Middle frontal gyrus (tissue), 1 donor: ENCODE results near the gene POLR3H.
A peak's percentile ranks its signal among the peaks of the same experiment; 100 is the strongest.
"Not testable (repeated sequence)": the region's sequence is repeated elsewhere in the genome, so short reads cannot be mapped to it uniquely, and the experiment has no call there.

Source experiments
- DNase-seq: peaks from one replicate; pipeline ENCODE4 v3.0.0-alpha.2; 2015; ENCODE audit warnings: low spot score; ENCODE audit errors: extremely low spot score

Gene POLR3H

GRCh38 chr22:41543854-41544670 is at the start of gene POLR3H:
Gene POLR3H (minus strand): TSS chr22:41544470. CDS start chr22:41544101, 369 bp downstream.
- DNase-seq: peak; percentile 93

- not testable (repeated sequence) for DNase-seq
Measured at GRCh38 chr22:41593336-41593960, 49.2 kb upstream of the POLR3H start.

- DNase-seq: peak; percentile 93
Measured at GRCh38 chr22:41589391-41590241, 45.3 kb upstream of the POLR3H start, which contains the start of gene PMM1. Gene PMM1 (minus strand): TSS chr22:41589840. CDS start chr22:41589805, 35 bp downstream.

GRCh38 chr22:41587347-41587723 is 43.1 kb upstream of the POLR3H start:
- no peak for DNase-seq

GRCh38 chr22:41585898-41586297 is 41.6 kb upstream of the POLR3H start:
- DNase-seq: no peak

- DNase-seq: no peak
Measured at GRCh38 chr22:41584881-41585280, 40.6 kb upstream of the POLR3H start.

- no peak for DNase-seq
Measured at GRCh38 chr22:41582694-41583093, 38.4 kb upstream of the POLR3H start.

- DNase-seq: no peak
Measured at GRCh38 chr22:41579997-41580355, 35.7 kb upstream of the POLR3H start.

- DNase-seq: no peak
Measured at GRCh38 chr22:41579297-41579996, 35.2 kb upstream of the POLR3H start.

- no peak for DNase-seq
Measured at GRCh38 chr22:41578818-41579217, 34.5 kb upstream of the POLR3H start.

GRCh38 chr22:41578114-41578513 is 33.8 kb upstream of the POLR3H start:
- DNase-seq: no peak

- no peak for DNase-seq
Measured at GRCh38 chr22:41576877-41577276, 32.6 kb upstream of the POLR3H start.

- DNase-seq: no peak
Measured at GRCh38 chr22:41575533-41575932, 31.3 kb upstream of the POLR3H start.

GRCh38 chr22:41574847-41575381 is 30.6 kb upstream of the POLR3H start:
- no peak for DNase-seq

GRCh38 chr22:41573677-41574076 is 29.4 kb upstream of the POLR3H start:
- DNase-seq: no peak

GRCh38 chr22:41572305-41572704 is 28.0 kb upstream of the POLR3H start:
- not testable (repeated sequence) for DNase-seq

GRCh38 chr22:41571786-41572185 is 27.5 kb upstream of the POLR3H start:
- no peak for DNase-seq

- no peak for DNase-seq
Measured at GRCh38 chr22:41570221-41570620, 26.0 kb upstream of the POLR3H start.

GRCh38 chr22:41568811-41569210 is 24.5 kb upstream of the POLR3H start:
- DNase-seq: no peak

- DNase-seq: no peak
Measured at GRCh38 chr22:41567512-41567768, 23.2 kb upstream of the POLR3H start.

- DNase-seq: no peak
Measured at GRCh38 chr22:41565403-41566054, 21.3 kb upstream of the POLR3H start.
